ENCODE measurements around the gene SUSD4. TPM values are rescaled to one million over a fixed set of nuclear protein-coding genes. Genes with fewer than 3 reads are reported as not detected.

The SUSD4 gene
- total RNA-seq, 1 experiment from 2014 or later, result 7.2 TPM

DNA sequence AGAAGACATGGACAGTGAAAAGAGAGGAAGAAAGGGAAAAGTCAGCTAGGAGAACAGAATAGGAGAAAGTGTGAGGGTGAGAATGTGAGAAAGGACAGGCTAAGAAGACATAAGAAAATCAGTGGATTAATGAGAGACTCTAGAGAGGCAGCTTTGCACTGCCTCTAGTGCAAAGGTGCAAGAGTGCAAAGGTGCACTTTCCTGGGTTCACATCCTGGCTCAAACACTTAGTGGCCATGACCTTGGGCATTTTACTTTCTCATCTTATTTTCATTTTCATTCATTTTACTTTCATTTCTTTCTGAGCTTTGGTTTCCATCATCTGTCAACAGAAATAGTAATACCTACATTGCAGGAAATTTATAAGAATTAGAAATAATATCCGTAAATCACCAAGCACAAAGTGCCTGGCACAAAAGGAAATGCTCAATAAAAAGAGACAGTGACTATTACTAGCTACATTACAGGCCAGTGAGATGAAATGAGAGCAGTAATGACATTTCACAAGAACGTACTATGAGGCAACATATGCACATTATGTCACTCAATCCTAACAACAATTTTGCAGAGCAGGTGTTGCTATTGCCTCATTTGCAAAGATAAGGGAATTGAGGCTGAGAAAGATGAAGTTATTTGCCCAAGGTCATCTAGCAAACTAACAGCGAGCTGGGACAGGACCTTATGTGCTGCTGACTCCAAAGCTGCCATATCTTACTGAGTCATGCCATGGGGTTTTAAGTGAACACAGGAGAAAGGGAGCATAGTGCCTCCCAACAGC is 113.9 kb downstream of the SUSD4 start:
- TF ChIP-seq CTCF (IDR thresholded peaks at IDR 0.05; ENCODE audit: unreplicated experiment), result no peak
- Mint-ChIP-seq H3K27ac (ENCODE audit: unreplicated experiment) (no peak overlapping the region), H3K9me3 (ENCODE audit: low read depth, unreplicated experiment) (no peaks in the 10 kb centered on the region), H3K4me1 (ENCODE audit: low read depth, unreplicated experiment) (peaks cover 19% of the 10 kb centered on the region), H3K36me3 (ENCODE audit: insufficient read depth, unreplicated experiment) (peaks cover 6% of the 10 kb centered on the region), H3K27me3 (ENCODE audit: unreplicated experiment) (no peaks in the 10 kb centered on the region), H3K4me3 (ENCODE audit: low read depth, unreplicated experiment) (no peak overlapping the region)
- intact Hi-C loops (cut with micrococcal nuclease; ENCODE audit: unreplicated experiment), result loop anchor here (10.0 kb wide), 2 partner anchors 435 to 455 kb away; no protein-coding TSS in a partner anchor
- CTCF ChIA-PET, result no interaction called here
- DNase-seq, result no peak
- no TSS peak for BruUV-seq (replicated peaks)

- Mint-ChIP-seq H3K27me3 (ENCODE audit: unreplicated experiment) (no peaks in the 10 kb centered on the region), H3K4me1 (ENCODE audit: low read depth, unreplicated experiment) (peaks cover 31% of the 10 kb centered on the region), H3K36me3 (ENCODE audit: insufficient read depth, unreplicated experiment) (peaks cover 6% of the 10 kb centered on the region), H3K9me3 (ENCODE audit: low read depth, unreplicated experiment) (no peaks in the 10 kb centered on the region), H3K27ac (ENCODE audit: unreplicated experiment) (no peak overlapping the region), H3K4me3 (ENCODE audit: low read depth, unreplicated experiment) (no peak overlapping the region)
- no peak for TF ChIP-seq CTCF (IDR thresholded peaks at IDR 0.05; ENCODE audit: unreplicated experiment)
- CTCF ChIA-PET, result interaction anchor here (0.7 to 1.0 kb wide), 3 partner anchors 39 to 115 kb away, joined by 3 to 6 read pairs (median 4); no protein-coding TSS in a partner anchor
- DNase-seq, result no peak
- no TSS peak for BruUV-seq (replicated peaks)
- intact Hi-C loops (cut with micrococcal nuclease; ENCODE audit: unreplicated experiment), result loop anchor here (10.0 kb wide), 2 partner anchors 436 to 454 kb away; no protein-coding TSS in a partner anchor
These were observed 115.2 kb downstream of the SUSD4 start for GRCh38 chr1:223248770-223249140.

- no peak for TF ChIP-seq CTCF (IDR thresholded peaks at IDR 0.05; ENCODE audit: unreplicated experiment)
- intact Hi-C loops (cut with micrococcal nuclease; ENCODE audit: unreplicated experiment), result loop anchor here (10.0 kb wide), 2 partner anchors 437 to 453 kb away; no protein-coding TSS in a partner anchor
These were observed 115.8 kb downstream of the SUSD4 start for GRCh38 chr1:223248001-223248769.

DNA sequence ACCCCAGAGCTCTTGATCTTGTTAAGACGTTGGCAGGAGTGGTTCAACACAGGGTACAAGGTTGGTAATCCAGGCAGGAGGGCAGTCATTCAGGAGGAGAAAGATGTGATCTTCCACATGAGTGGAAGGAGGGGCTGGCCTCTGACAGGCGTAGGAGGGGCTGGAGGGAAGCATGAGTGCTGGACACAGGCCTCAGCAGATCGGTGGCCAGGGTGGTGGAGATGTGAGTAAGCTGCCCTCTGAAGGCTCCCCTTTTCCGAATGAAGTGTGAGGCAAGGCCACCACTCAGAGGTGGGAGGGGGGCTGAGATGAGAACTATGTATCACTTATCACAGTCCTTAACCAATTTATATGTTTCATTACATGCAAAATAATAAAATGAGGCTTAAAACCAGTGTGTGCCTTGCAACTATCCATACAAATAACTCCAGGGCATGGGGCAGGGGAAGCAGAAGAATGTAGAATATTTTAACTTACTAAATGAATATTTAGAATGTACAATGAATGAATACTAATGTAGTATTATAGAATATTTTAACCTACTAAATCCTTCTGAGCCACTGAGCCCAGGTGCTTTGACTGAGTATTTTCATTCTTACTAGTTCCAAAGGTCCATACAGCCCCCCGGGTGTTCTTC is 117.4 kb downstream of the SUSD4 start:
- H3K4me1 Mint-ChIP-seq (ENCODE audit: low read depth, unreplicated experiment), result peaks cover 33% of the 10 kb centered on the region

More at GRCh38 chr1:223248001-223248769, 115.8 kb downstream of the SUSD4 start:
- peaks cover 33% of the 10 kb centered on the region for H3K4me1 Mint-ChIP-seq (ENCODE audit: low read depth, unreplicated experiment)
- H3K27ac Mint-ChIP-seq (ENCODE audit: unreplicated experiment), result no peak overlapping the region
- CTCF ChIA-PET, result interaction anchor here (0.6 to 1.0 kb wide), 3 partner anchors 73 to 415 kb away, joined by 3 to 6 read pairs (median 4); no protein-coding TSS in a partner anchor
- H3K27me3 Mint-ChIP-seq (ENCODE audit: unreplicated experiment), result no peaks in the 10 kb centered on the region
- peaks cover 6% of the 10 kb centered on the region for H3K36me3 Mint-ChIP-seq (ENCODE audit: insufficient read depth, unreplicated experiment)
- no TSS peak for BruUV-seq (replicated peaks)
- peak; percentile 38 for DNase-seq
- no peak overlapping the region for H3K4me3 Mint-ChIP-seq (ENCODE audit: low read depth, unreplicated experiment)
- no peaks in the 10 kb centered on the region for H3K9me3 Mint-ChIP-seq (ENCODE audit: low read depth, unreplicated experiment)

More for the DNA sequence above, 117.4 kb downstream of the SUSD4 start:
- TF ChIP-seq CTCF (IDR thresholded peaks at IDR 0.05; ENCODE audit: unreplicated experiment), result no peak
- no peak for DNase-seq
- Mint-ChIP-seq H3K36me3 (ENCODE audit: insufficient read depth, unreplicated experiment) (peaks cover 6% of the 10 kb centered on the region), H3K9me3 (ENCODE audit: low read depth, unreplicated experiment) (no peaks in the 10 kb centered on the region), H3K27ac (ENCODE audit: unreplicated experiment) (no peak overlapping the region), H3K4me3 (ENCODE audit: low read depth, unreplicated experiment) (no peak overlapping the region), H3K27me3 (ENCODE audit: unreplicated experiment) (no peaks in the 10 kb centered on the region)
- CTCF ChIA-PET, result interaction anchor here (2.7 kb wide), 1 partner anchor 71 kb away, joined by 15 read pairs; no protein-coding TSS in a partner anchor
- intact Hi-C loops (cut with micrococcal nuclease; ENCODE audit: unreplicated experiment), result loop anchor here (10.0 kb wide), 2 partner anchors 438 to 452 kb away; no protein-coding TSS in a partner anchor
- no TSS peak for BruUV-seq (replicated peaks)
